Ishikawa (cell line): Measurements from ENCODE around the gene CFAP157.

Source experiments
- EP300 ChIP-seq: IDR thresholded peaks from 2 replicates; pipeline ENCODE4 v1.6.1; 2012; ENCODE audit warnings: borderline replicate concordance
- NFIC ChIP-seq: IDR thresholded peaks from 2 replicates; pipeline ENCODE4 v1.6.1; 2012
- REST ChIP-seq: IDR thresholded peaks from 2 replicates; pipeline ENCODE4 v1.6.1; 2012; ENCODE audit warnings: low read depth, mild to moderate bottlenecking
- TAF1 ChIP-seq: IDR thresholded peaks from 2 replicates; pipeline ENCODE4 v1.6.1; 2012; ENCODE audit warnings: low read depth, mild to moderate bottlenecking
- USF1 ChIP-seq: IDR thresholded peaks from 2 replicates; pipeline ENCODE4 v1.6.1; 2012
- YY1 ChIP-seq: IDR thresholded peaks from 2 replicates; pipeline ENCODE4 v1.6.1; 2012; ENCODE audit warnings: low read depth
- ZBTB7A ChIP-seq: IDR thresholded peaks from 2 replicates; pipeline ENCODE4 v1.6.1; 2012; ENCODE audit warnings: low read depth

GRCh38 chr9:127692071-127692470 is 14.7 kb upstream of the CFAP157 start:
- no peak for TF ChIP-seq EP300
- no peak for TF ChIP-seq TAF1
- no peak for TF ChIP-seq USF1
- TF ChIP-seq NFIC: no peak
- TF ChIP-seq ZBTB7A: no peak
- TF ChIP-seq REST: no peak
- TF ChIP-seq YY1: no peak
